T-cell (primary cell): ENCODE results near the gene PTRH1. TPM values are rescaled to one million over a fixed set of nuclear protein-coding genes. Genes with fewer than 3 reads are reported as not detected.

Experiments used
- ATAC-seq, 4 experiments: fragments of 200-7000 bp in 3 of 4; fragments of 150-1000 bp in 1 of 4; cut with Tn5 transposase; replicated peaks in 1 of 4; 1 replicate in 3 of 4; 2 replicates in 1 of 4; pipeline ENCODE4 v1.10.0; 2021; ENCODE audit warnings: moderate library complexity in 3 of 4, mild to moderate bottlenecking in 2 of 4, moderate number of reproducible peaks in 1 of 4
- CTCF ChIA-PET, 2 donors: fragments of 300-600 bp; sonication (Branson Sonifier 250); formaldehyde crosslinking; loops; one replicate each; lab custom pipeline; 2022; ENCODE audit warnings: antibody characterized with exemption in 2 of 2; lab: Charles Lee
- POLR2A ChIA-PET, 2 donors: fragments of 300-600 bp; sonication (Branson Sonifier 250); formaldehyde crosslinking; loops; one replicate each; lab custom pipeline; 2022; ENCODE audit warnings: antibody characterized with exemption in 2 of 2; lab: Charles Lee
- DNase-seq, 35 experiments: peaks; one replicate each; pipeline versions ENCODE4 v3.0.0 to v3.0.0-alpha.2; 2013 to 2023
- H3K27ac ChIP-seq: one replicate; pipeline ENCODE4 v1.5.1; 2013; ENCODE audit warnings: low read length
- H3K27me3 ChIP-seq, 2 experiments: replicated peaks in 1 of 2; 1 replicate in 1 of 2; 2 replicates in 1 of 2; pipeline versions ENCODE4 v1.6.1 to v1.7.0; 2013; ENCODE audit warnings: low read length in 1 of 2, mixed read lengths in 1 of 2; ENCODE audit not compliant: control insufficient read depth in 2 of 2, insufficient read depth in 2 of 2; ENCODE audit errors: extremely low read depth in 1 of 2
- H3K36me3 ChIP-seq, 2 donors: 1 replicate in 1 of 2; 2 replicates in 1 of 2; pipeline versions ENCODE4 v1.6.1 to v1.7.0; 2013; ENCODE audit warnings: low read length in 1 of 2; ENCODE audit not compliant: control insufficient read depth in 2 of 2, insufficient read depth in 1 of 2; ENCODE audit errors: extremely low read depth in 1 of 2
- H3K4me1 ChIP-seq, 2 experiments: 1 replicate in 1 of 2; 2 replicates in 1 of 2; pipeline versions ENCODE4 v1.6.1 to v1.7.0; 2013; ENCODE audit warnings: low read length in 2 of 2, mixed read lengths in 1 of 2; ENCODE audit not compliant: insufficient read depth in 2 of 2, control insufficient read depth in 1 of 2; ENCODE audit errors: extremely low read depth in 1 of 2
- H3K4me3 ChIP-seq, 2 donors: 1 replicate in 1 of 2; 2 replicates in 1 of 2; pipeline versions ENCODE4 v1.5.1 to v1.7.0; 2013; ENCODE audit warnings: mild to moderate bottlenecking in 2 of 2, low read length in 1 of 2, moderate library complexity in 1 of 2; ENCODE audit not compliant: control insufficient read depth in 1 of 2; ENCODE audit errors: extremely low read depth in 1 of 2
- H3K9me3 ChIP-seq: 2 replicates; pipeline ENCODE4 v1.7.0; 2013
- H3K27ac Mint-ChIP-seq, 2 donors: one replicate each; pipeline ENCODE4 v1.8.0; 2020 to 2021; ENCODE audit warnings: mild to moderate bottlenecking in 2 of 2, mixed read lengths in 2 of 2
- H3K27me3 Mint-ChIP-seq, 2 donors: one replicate each; pipeline ENCODE4 v1.8.0; 2021 to 2022; ENCODE audit warnings: mixed read lengths in 2 of 2
- H3K36me3 Mint-ChIP-seq: one replicate; pipeline ENCODE4 v1.8.0; 2021; ENCODE audit warnings: mixed read lengths
- H3K4me1 Mint-ChIP-seq, 3 donors: one replicate each; pipeline ENCODE4 v1.8.0; 2020 to 2022; ENCODE audit warnings: mixed read lengths in 3 of 3, mild to moderate bottlenecking in 1 of 3
- H3K4me3 Mint-ChIP-seq, 3 donors: one replicate each; pipeline ENCODE4 v1.8.0; 2020 to 2022; ENCODE audit warnings: mild to moderate bottlenecking in 3 of 3, mixed read lengths in 3 of 3, moderate library complexity in 3 of 3
- H3K9me3 Mint-ChIP-seq, 3 donors: one replicate each; pipeline ENCODE4 v1.8.0; 2020 to 2022; ENCODE audit warnings: mixed read lengths in 3 of 3
- WGBS: methylation state at CpG from one replicate; pipeline ENCODE4 v1.1.5; 2013; ENCODE audit warnings: missing lambda C conversion rate; ENCODE audit not compliant: insufficient coverage; 5-methylcytosine and 5-hydroxymethylcytosine counted together
- total RNA-seq, 35 experiments: library from RNA in 6 of 35; stranded (reverse) in 6 of 35; fragments of 120-200 nt in 1 of 35; gene quantifications; one replicate each; pipeline versions ENCODE4 v1.2.1 to v1.2.4 and lab custom pipeline; 2013 to 2026

Gene PTRH1
- total RNA-seq, 5 donors from 2014 or later (not counting 1 experiment from before 2014, with no cell fraction given), result 4.4 to 15.9 (median 12.9) TPM

DNA sequence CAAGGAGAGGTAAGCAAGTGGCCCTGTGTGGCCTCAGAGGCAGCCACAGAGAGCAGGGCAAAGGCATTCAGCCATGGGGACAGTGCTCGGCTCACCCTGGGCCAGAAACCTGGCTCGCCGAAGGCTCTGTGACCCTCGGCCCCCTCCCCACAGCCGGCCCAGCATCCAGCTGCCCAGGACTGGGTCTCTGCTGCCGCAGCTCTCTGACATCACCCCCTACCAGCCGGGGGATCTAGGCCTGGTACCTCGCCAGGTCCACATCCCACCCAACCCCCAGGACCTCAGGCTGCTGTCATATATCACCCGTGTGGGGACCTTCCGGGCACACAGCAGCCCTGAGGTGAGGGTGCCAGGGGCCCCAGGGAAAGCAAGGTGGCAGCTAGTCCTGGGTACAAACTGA, 2.6 kb downstream of the PTRH1 start:
- no peak overlapping the region for H3K27ac ChIP-seq
- no peak overlapping the region for H3K4me3 ChIP-seq
- ChIA-PET CTCF (interaction anchor here in 1 of 2 donors (0.6 kb wide), 1 partner anchor 204 kb away, joined by 3 read pairs; the partner anchor contains the start of gene ST6GALNAC4), POLR2A (interaction anchor here in 1 of 2 donors (0.6 kb wide), 1 partner anchor 101 kb away, joined by 4 read pairs; no protein-coding TSS in a partner anchor)
- no peak overlapping the region for H3K4me3 Mint-ChIP-seq
- no peaks in the 10 kb centered on the region for H3K9me3 ChIP-seq
- no peaks in the 10 kb centered on the region for H3K36me3 Mint-ChIP-seq
- no peak overlapping the region for H3K27ac Mint-ChIP-seq
- peaks cover 0 to 4% of the 10 kb centered on the region in 2 donors for H3K36me3 ChIP-seq
- peaks cover 7 to 50% of the 10 kb centered on the region in 2 experiments for H3K4me1 ChIP-seq
- H3K9me3 Mint-ChIP-seq, result no peaks in the 10 kb centered on the region
- ATAC-seq (no peak), DNase-seq (no peak)
- peaks cover 27 to 42% (median 27%) of the 10 kb centered on the region in 3 donors for H3K4me1 Mint-ChIP-seq
- no peaks in the 10 kb centered on the region for H3K27me3 ChIP-seq
- 94% methylated on average over 7 of the region's 10 CpGs for WGBS
- H3K27me3 Mint-ChIP-seq, result no peaks in the 10 kb centered on the region

DNA sequence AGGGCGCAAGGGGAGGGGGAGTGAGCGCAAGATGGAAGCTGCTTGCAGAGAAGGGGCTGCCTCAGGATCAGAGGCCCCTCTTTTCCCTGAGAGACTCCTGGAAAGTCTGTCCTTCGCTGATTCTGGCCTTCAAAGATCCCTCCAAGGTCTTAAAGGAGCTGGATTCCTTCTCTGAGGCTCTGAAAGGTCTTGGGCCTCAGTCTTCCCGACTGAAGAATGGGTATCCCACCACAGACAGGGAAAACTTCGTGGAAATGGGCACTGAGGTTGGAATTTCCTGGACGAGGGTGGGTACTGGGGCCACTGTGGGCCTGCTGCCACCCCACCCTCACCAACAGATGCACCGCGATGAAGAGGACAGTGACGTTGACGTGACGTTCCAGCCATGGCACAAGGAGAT, 3.1 kb downstream of the PTRH1 start:
- 93% methylated on average over 8 of the region's 11 CpGs for WGBS
- Histone ChIP-seq H3K4me3 (no peak overlapping the region), H3K9me3 (no peaks in the 10 kb centered on the region), H3K36me3 (peaks cover 0 to 4% of the 10 kb centered on the region in 2 donors), H3K27ac (no peak overlapping the region), H3K27me3 (no peaks in the 10 kb centered on the region), H3K4me1 (peaks cover 7 to 50% of the 10 kb centered on the region in 2 experiments)
- Mint-ChIP-seq H3K27ac (no peak overlapping the region), H3K4me1 (peaks cover 32 to 47% (median 32%) of the 10 kb centered on the region in 3 donors), H3K4me3 (peak overlapping the region in 1 of 3 donors; percentile 31), H3K36me3 (no peaks in the 10 kb centered on the region), H3K27me3 (no peaks in the 10 kb centered on the region), H3K9me3 (no peaks in the 10 kb centered on the region)
- ChIA-PET CTCF (interaction anchor here in 1 of 2 donors (0.6 kb wide), 1 partner anchor 204 kb away, joined by 3 read pairs; the partner anchor contains the start of gene ST6GALNAC4), POLR2A (no interaction called here)
- ATAC-seq, result no peak
- no peak for DNase-seq

GRCh38 chr9:127711831-127712274, 3.6 kb downstream of the PTRH1 start:
- CTCF ChIA-PET, result no interaction called here
- no peak overlapping the region for H3K27ac Mint-ChIP-seq
- no peaks in the 10 kb centered on the region for H3K27me3 Mint-ChIP-seq
- no peak overlapping the region for H3K4me3 Mint-ChIP-seq
- H3K9me3 ChIP-seq, result no peaks in the 10 kb centered on the region
- no peaks in the 10 kb centered on the region for H3K27me3 ChIP-seq
- DNase-seq (no peak), ATAC-seq (no peak)
- no peak overlapping the region for H3K4me3 ChIP-seq
- H3K36me3 ChIP-seq, result peaks cover 0 to 4% of the 10 kb centered on the region in 2 donors
- POLR2A ChIA-PET, result no interaction called here
- no peaks in the 10 kb centered on the region for H3K36me3 Mint-ChIP-seq
- no peak overlapping the region for H3K27ac ChIP-seq
- H3K4me1 Mint-ChIP-seq, result peaks cover 34 to 52% (median 36%) of the 10 kb centered on the region in 3 donors
- 98% methylated on average over 9 of the region's 11 CpGs for WGBS
- peaks cover 7 to 50% of the 10 kb centered on the region in 2 experiments for H3K4me1 ChIP-seq
- no peaks in the 10 kb centered on the region for H3K9me3 Mint-ChIP-seq

DNA sequence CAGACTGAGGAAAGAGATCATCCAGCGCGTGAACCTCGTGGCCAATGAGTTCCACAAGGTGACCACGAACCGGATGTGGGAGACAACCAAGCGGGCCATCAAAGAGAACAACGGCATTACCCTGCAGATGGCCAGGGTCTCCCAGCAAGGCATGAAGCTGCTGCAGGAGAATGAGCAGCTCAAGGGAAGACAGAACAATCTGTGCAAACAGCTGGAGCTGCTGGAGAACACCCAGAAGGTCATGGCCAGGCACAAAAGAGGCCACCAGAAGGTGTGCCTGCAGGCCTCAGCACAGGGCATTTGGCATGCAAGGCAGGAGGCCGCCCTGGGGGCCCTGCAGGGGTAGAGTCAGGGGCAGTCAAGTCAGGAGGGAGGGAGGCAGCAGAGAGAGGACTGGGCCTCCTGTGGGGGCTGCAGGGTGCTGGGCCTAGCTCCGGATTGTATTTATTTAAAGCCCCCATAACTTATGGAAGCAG, 4.2 kb downstream of the PTRH1 start:
- H3K27me3 ChIP-seq, result no peaks in the 10 kb centered on the region
- CTCF ChIA-PET, result no interaction called here
- no peaks in the 10 kb centered on the region for H3K9me3 ChIP-seq
- Mint-ChIP-seq H3K27ac (peak overlapping the region; percentile 22 to 31), H3K27me3 (no peaks in the 10 kb centered on the region), H3K4me1 (peaks cover 33 to 52% (median 35%) of the 10 kb centered on the region in 3 donors), H3K4me3 (no peak overlapping the region), H3K9me3 (no peaks in the 10 kb centered on the region), H3K36me3 (no peaks in the 10 kb centered on the region)
- ATAC-seq (no peak), DNase-seq (no peak)
- no peak overlapping the region for H3K27ac ChIP-seq
- H3K4me3 ChIP-seq, result no peak overlapping the region
- H3K4me1 ChIP-seq, result peaks cover 7 to 46% of the 10 kb centered on the region in 2 experiments
- POLR2A ChIA-PET, result no interaction called here
- 16% methylated on average over 8 of the region's 9 CpGs for whole genome bisulfite sequencing
- peaks cover 0 to 4% of the 10 kb centered on the region in 2 donors for H3K36me3 ChIP-seq

GRCh38 chr9:127710204-127710783, 5.2 kb downstream of the PTRH1 start:
- Histone ChIP-seq H3K9me3 (no peaks in the 10 kb centered on the region), H3K27me3 (no peaks in the 10 kb centered on the region), H3K36me3 (peaks cover 0 to 4% of the 10 kb centered on the region in 2 donors), H3K4me3 (no peak overlapping the region), H3K27ac (no peak overlapping the region), H3K4me1 (peaks cover 4 to 41% of the 10 kb centered on the region in 2 experiments)
- no peaks in the 10 kb centered on the region for H3K36me3 Mint-ChIP-seq
- WGBS, result 96% methylated on average over 9 of the region's 10 CpGs
- ATAC-seq, result no peak
- H3K27ac Mint-ChIP-seq, result peak overlapping the region in 1 of 2 donors; percentile 57
- no peaks in the 10 kb centered on the region for H3K9me3 Mint-ChIP-seq
- no peaks in the 10 kb centered on the region for H3K27me3 Mint-ChIP-seq
- H3K4me1 Mint-ChIP-seq, result peaks cover 25 to 44% (median 26%) of the 10 kb centered on the region in 3 donors
- CTCF ChIA-PET, result no interaction called here
- H3K4me3 Mint-ChIP-seq, result no peak overlapping the region
- POLR2A ChIA-PET, result no interaction called here
- DNase-seq, result no peak

DNA sequence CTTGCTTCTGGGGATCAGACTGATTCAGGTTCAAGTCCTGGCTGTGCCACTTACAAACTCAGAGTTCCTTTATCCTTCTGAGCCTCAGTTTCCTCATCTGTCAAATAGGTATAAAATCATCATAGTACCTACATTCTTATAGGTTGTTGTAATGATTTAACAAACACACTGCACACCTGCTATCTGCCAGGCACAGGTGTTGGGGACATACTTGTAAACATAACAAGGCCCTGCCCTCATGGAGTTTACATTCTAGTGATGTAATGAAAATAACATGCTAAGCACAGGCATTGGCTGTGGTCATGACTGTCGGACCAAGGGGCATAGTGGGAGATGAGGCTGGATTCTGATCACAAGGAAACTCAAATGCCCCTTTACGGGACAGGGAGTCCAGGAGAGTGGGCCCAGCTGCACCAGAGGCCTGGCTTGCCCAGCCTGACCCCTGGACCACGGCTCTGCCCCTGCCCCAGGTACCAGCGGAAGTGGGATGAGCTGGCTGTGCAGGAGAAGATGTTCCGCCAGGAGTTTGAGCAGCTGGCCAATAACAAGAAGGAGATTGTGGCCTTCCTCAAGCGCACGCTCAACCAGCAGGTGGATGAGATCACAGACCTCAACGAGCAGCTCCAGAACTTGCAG, 6.4 kb downstream of the PTRH1 start:
- DNase-seq, result no peak
- no peaks in the 10 kb centered on the region for H3K9me3 ChIP-seq
- ChIA-PET CTCF (no interaction called here), POLR2A (no interaction called here)
- H3K4me1 ChIP-seq, result peaks cover 0 to 34% of the 10 kb centered on the region in 2 experiments
- no peak overlapping the region for H3K27ac Mint-ChIP-seq
- H3K36me3 ChIP-seq, result peaks cover 0 to 4% of the 10 kb centered on the region in 2 donors
- no peak overlapping the region for H3K4me3 Mint-ChIP-seq
- 91% methylated on average over 8 of the region's 8 CpGs for WGBS
- no peaks in the 10 kb centered on the region for H3K36me3 Mint-ChIP-seq
- H3K9me3 Mint-ChIP-seq, result no peaks in the 10 kb centered on the region
- H3K4me3 ChIP-seq, result no peak overlapping the region
- H3K27me3 ChIP-seq, result no peaks in the 10 kb centered on the region
- no peak overlapping the region for H3K27ac ChIP-seq
- no peak for ATAC-seq
- H3K27me3 Mint-ChIP-seq, result no peaks in the 10 kb centered on the region
- H3K4me1 Mint-ChIP-seq, result peaks cover 22 to 38% (median 23%) of the 10 kb centered on the region in 3 donors
